GM12892 (cell line): ENCODE measurements around the gene CAB39L.

Experiments
- POLR2A ChIP-seq: IDR thresholded peaks from 2 replicates; pipeline ENCODE4 v1.6.1; 2011; ENCODE audit warnings: low read depth, low read length, control low read depth
- TAF1 ChIP-seq: IDR thresholded peaks from 2 replicates; pipeline ENCODE4 v1.6.1; 2011; ENCODE audit warnings: low read depth, mild to moderate bottlenecking, control low read depth, low read length, borderline replicate concordance

DNA sequence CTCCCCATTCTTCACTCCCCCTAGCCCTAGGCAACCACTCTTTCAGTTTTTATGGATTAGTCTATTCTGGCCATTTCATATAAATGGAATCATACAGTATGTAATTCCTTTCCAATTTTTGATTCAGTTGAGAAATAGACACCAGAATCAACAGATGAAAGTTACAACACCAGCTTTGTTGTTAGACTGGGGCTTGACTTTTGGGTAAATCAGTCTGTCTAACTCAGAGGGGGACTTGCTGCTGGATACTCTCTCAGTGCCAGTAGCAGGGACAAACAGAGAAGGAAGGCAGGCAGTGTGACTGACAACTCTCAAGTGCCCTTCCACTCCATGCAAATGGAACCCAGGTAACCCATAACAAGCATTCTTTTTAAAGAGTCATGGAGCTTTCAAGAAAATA is 155.4 kb downstream of the CAB39L start:
- no peak for TF ChIP-seq POLR2A
- TF ChIP-seq TAF1, result no peak
